ENCODE results near the gene CBLL2.

Gene CBLL2, protein sequence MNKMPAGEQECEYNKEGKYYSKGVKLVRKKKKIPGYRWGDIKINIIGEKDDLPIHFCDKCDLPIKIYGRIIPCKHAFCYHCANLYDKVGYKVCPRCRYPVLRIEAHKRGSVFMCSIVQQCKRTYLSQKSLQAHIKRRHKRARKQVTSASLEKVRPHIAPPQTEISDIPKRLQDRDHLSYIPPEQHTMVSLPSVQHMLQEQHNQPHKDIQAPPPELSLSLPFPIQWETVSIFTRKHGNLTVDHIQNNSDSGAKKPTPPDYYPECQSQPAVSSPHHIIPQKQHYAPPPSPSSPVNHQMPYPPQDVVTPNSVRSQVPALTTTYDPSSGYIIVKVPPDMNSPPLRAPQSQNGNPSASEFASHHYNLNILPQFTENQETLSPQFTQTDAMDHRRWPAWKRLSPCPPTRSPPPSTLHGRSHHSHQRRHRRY

DNA sequence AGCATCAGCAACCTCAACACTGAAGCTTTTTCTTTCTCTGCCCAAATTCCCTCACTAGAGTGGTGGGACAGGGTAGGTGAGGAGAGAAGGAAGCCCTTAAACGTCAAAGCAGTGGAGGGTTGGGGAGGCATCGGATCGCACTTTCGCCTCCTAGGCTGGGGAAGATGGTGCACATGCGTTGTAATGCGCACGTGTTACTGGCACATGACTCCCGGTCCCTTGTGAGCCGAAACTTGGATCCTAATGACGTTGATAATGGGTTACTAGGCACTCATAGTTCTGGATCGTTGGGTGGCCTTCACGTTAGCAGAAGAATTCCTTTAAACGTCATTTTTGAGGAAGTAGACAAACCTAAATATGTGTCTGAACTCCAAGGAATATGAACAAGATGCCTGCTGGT is at the start of gene CBLL2:
Gene CBLL2 (plus strand): TSS at position 301 of the 400 bp plus-strand sequence. CDS start 79 bp downstream, at position 380.
- TF ChIP-seq ZNF274 (IDR thresholded peaks at IDR 0.05; ENCODE audit: low read depth, low read length) (no peak), SUZ12 (IDR thresholded peaks at IDR 0.05; ENCODE audit: extremely low read depth, insufficient read depth, insufficient read length) (no peak), YY1 (IDR thresholded peaks at IDR 0.05; ENCODE audit: insufficient read depth, insufficient read length) (no peak)
- H3K27me3 ChIP-seq (ENCODE audit: insufficient read depth, insufficient read length) = no peaks in the 10 kb centered on the region
- no peak within 1 kb of the TSS for H3K9ac ChIP-seq (ENCODE audit: insufficient read length, low read depth)
- no peaks in the 10 kb centered on the region for H3K9me3 ChIP-seq (ENCODE audit: insufficient read depth, low read length)
- DNase-seq (ENCODE audit: low read depth, low spot score) = no peak
- H3K4me3 ChIP-seq (ENCODE audit: insufficient read length, low read depth) = no peak within 1 kb of the TSS
- no peaks in the 10 kb centered on the region for H3K4me1 ChIP-seq (ENCODE audit: insufficient read depth, insufficient read length)
- H3K36me3 ChIP-seq (ENCODE audit: insufficient read depth, insufficient read length, low read length) = no peaks in the 10 kb centered on the region

DNA sequence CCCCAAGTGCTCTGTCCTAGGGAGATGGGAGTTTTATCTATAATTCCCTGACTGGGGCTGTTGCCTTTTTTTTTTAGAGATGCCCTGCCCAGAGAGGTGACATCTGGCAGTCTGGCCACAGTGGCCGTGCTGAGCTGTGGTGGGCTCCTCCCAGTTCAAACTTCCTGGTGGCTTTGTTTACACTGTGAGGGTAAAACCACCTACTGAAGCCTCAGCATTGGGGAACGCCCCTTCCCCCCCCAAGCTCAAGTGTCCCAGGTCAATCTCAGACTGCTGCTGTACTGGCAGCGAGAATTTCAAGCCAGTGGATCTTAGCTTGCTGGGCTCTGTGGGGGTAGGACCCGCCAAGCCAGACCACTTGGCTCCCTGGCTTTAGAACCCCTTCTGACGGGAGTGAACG is 38.3 kb upstream of the CBLL2 start:
- Histone ChIP-seq H3K9ac (ENCODE audit: insufficient read length, low read depth) (no peak overlapping the region), H3K27me3 (ENCODE audit: insufficient read depth, insufficient read length) (no peaks in the 10 kb centered on the region), H3K4me3 (ENCODE audit: insufficient read length, low read depth) (no peak overlapping the region), H3K9me3 (ENCODE audit: insufficient read depth, low read length) (no peaks in the 10 kb centered on the region), H3K36me3 (ENCODE audit: insufficient read depth, insufficient read length, low read length) (no peaks in the 10 kb centered on the region), H3K4me1 (ENCODE audit: insufficient read depth, insufficient read length) (no peaks in the 10 kb centered on the region)
- DNase-seq (ENCODE audit: low read depth, low spot score) = no peak
- TF ChIP-seq ZNF274 (IDR thresholded peaks at IDR 0.05; ENCODE audit: low read depth, low read length) = no peak
- TF ChIP-seq YY1 (IDR thresholded peaks at IDR 0.05; ENCODE audit: insufficient read depth, insufficient read length) = no peak
- no peak for TF ChIP-seq SUZ12 (IDR thresholded peaks at IDR 0.05; ENCODE audit: extremely low read depth, insufficient read depth, insufficient read length)

DNA sequence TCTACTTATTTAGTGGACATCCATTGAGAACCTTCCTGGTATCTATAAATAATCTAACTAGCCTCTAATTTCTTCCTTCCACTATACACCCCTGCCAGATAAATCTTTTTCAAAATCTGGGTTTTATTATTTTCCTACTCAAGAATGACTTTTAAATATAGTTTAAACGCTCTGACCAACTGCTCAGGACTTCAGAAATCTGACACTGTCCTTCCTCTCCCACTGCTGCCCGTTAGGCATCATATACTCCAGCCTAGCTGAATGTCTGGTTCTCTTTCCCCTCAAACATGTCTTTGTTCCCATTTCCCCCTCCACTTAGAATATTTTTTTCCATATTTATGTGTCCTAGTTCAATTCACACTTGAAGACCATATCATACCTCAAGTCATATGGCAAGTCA is 35.2 kb upstream of the CBLL2 start:
- Histone ChIP-seq H3K9me3 (ENCODE audit: insufficient read depth, low read length) (no peaks in the 10 kb centered on the region), H3K27me3 (ENCODE audit: insufficient read depth, insufficient read length) (no peaks in the 10 kb centered on the region), H3K9ac (ENCODE audit: insufficient read length, low read depth) (no peak overlapping the region), H3K4me1 (ENCODE audit: insufficient read depth, insufficient read length) (no peaks in the 10 kb centered on the region), H3K36me3 (ENCODE audit: insufficient read depth, insufficient read length, low read length) (no peaks in the 10 kb centered on the region), H3K4me3 (ENCODE audit: insufficient read length, low read depth) (no peak overlapping the region)
- no peak for DNase-seq (ENCODE audit: low read depth, low spot score)
- TF ChIP-seq YY1 (IDR thresholded peaks at IDR 0.05; ENCODE audit: insufficient read depth, insufficient read length) = no peak
- no peak for TF ChIP-seq SUZ12 (IDR thresholded peaks at IDR 0.05; ENCODE audit: extremely low read depth, insufficient read depth, insufficient read length)
- no peak for TF ChIP-seq ZNF274 (IDR thresholded peaks at IDR 0.05; ENCODE audit: low read depth, low read length)

DNA sequence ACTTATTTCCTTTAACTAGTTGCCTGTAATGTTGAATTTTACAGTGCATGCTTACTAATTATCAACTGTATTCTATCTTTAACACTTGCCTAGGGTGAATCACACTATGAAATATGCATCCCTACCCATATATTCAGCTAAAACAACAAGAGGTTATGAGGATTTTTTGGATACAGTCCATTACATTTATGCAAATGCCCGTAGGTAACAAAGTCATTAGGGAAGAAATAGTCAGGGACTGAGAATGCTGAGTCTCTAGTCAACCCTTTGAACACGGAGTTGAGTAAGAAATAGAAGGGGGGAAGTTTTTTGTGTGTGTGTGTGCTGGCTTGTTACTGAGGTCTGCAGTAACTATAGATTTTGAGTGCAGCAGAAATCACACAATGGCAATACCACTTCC is 26.1 kb upstream of the CBLL2 start:
- TF ChIP-seq SUZ12 (IDR thresholded peaks at IDR 0.05; ENCODE audit: extremely low read depth, insufficient read depth, insufficient read length) = no peak
- TF ChIP-seq ZNF274 (IDR thresholded peaks at IDR 0.05; ENCODE audit: low read depth, low read length) = no peak
- TF ChIP-seq YY1 (IDR thresholded peaks at IDR 0.05; ENCODE audit: insufficient read depth, insufficient read length) = no peak
- DNase-seq (ENCODE audit: low read depth, low spot score) = no peak

DNA sequence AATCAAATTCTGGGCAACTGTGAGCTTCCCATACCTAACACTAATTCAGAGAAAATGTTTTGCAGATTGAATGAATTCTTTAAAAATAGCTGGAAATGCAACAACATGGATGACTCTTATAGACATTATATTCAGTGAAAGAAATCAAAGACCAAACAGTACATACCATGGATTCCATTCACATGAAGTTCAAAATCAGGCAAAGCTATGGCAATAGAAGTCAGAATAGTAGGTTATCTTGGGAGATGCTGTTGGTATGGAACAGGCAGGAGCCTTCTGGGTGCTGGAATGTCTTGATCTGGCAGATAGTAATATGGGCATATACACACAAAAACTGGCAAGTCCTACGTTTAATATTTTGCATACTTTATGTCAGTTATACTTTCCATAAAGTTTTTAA is 25.5 kb upstream of the CBLL2 start:
- Histone ChIP-seq H3K27me3 (ENCODE audit: insufficient read depth, insufficient read length) (no peaks in the 10 kb centered on the region), H3K9ac (ENCODE audit: insufficient read length, low read depth) (no peak overlapping the region), H3K4me3 (ENCODE audit: insufficient read length, low read depth) (no peak overlapping the region), H3K4me1 (ENCODE audit: insufficient read depth, insufficient read length) (no peaks in the 10 kb centered on the region), H3K9me3 (ENCODE audit: insufficient read depth, low read length) (no peaks in the 10 kb centered on the region), H3K36me3 (ENCODE audit: insufficient read depth, insufficient read length, low read length) (no peaks in the 10 kb centered on the region)
- DNase-seq (ENCODE audit: low read depth, low spot score) = no peak
- no peak for TF ChIP-seq ZNF274 (IDR thresholded peaks at IDR 0.05; ENCODE audit: low read depth, low read length)
- TF ChIP-seq YY1 (IDR thresholded peaks at IDR 0.05; ENCODE audit: insufficient read depth, insufficient read length) = no peak
- TF ChIP-seq SUZ12 (IDR thresholded peaks at IDR 0.05; ENCODE audit: extremely low read depth, insufficient read depth, insufficient read length) = no peak

More for the DNA sequence above, 26.1 kb upstream of the CBLL2 start:
- Histone ChIP-seq H3K9me3 (ENCODE audit: insufficient read depth, low read length) (no peaks in the 10 kb centered on the region), H3K4me3 (ENCODE audit: insufficient read length, low read depth) (no peak overlapping the region), H3K27me3 (ENCODE audit: insufficient read depth, insufficient read length) (no peaks in the 10 kb centered on the region), H3K9ac (ENCODE audit: insufficient read length, low read depth) (no peak overlapping the region), H3K36me3 (ENCODE audit: insufficient read depth, insufficient read length, low read length) (no peaks in the 10 kb centered on the region), H3K4me1 (ENCODE audit: insufficient read depth, insufficient read length) (no peaks in the 10 kb centered on the region)

- no peak for DNase-seq (ENCODE audit: low read depth, low spot score)
- H3K4me1 ChIP-seq (ENCODE audit: insufficient read depth, insufficient read length) = no peaks in the 10 kb centered on the region
- H3K9me3 ChIP-seq (ENCODE audit: insufficient read depth, low read length) = no peaks in the 10 kb centered on the region
- no peaks in the 10 kb centered on the region for H3K36me3 ChIP-seq (ENCODE audit: insufficient read depth, insufficient read length, low read length)
- H3K4me3 ChIP-seq (ENCODE audit: insufficient read length, low read depth) = no peak overlapping the region
- no peak for TF ChIP-seq SUZ12 (IDR thresholded peaks at IDR 0.05; ENCODE audit: extremely low read depth, insufficient read depth, insufficient read length)
- TF ChIP-seq ZNF274 (IDR thresholded peaks at IDR 0.05; ENCODE audit: low read depth, low read length) = no peak
- TF ChIP-seq YY1 (IDR thresholded peaks at IDR 0.05; ENCODE audit: insufficient read depth, insufficient read length) = no peak
- no peaks in the 10 kb centered on the region for H3K27me3 ChIP-seq (ENCODE audit: insufficient read depth, insufficient read length)
- H3K9ac ChIP-seq (ENCODE audit: insufficient read length, low read depth) = no peak overlapping the region
Observed at GRCh38 chrX:22248401-22248800, 24.3 kb upstream of the CBLL2 start.

DNA sequence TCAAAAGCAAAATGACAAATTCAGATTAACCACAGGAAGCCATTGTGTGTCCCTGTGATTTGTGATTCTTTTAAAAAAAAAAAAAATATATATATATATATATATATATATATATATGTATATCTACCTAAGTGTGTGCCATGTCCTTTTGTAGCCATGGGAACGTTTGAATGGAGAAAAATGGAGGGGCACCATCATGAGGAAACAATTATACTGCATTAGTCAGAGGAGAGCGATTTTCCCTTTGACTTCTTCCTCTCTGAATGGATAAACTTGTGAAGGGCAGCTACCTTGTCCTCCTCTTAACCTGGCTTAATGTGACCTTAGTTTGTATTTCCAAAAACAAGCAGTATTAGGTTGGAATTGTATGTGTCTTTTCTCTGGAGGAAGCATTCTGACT is 23.3 kb upstream of the CBLL2 start:
- no peaks in the 10 kb centered on the region for H3K27me3 ChIP-seq (ENCODE audit: insufficient read depth, insufficient read length)
- no peaks in the 10 kb centered on the region for H3K9me3 ChIP-seq (ENCODE audit: insufficient read depth, low read length)
- H3K4me3 ChIP-seq (ENCODE audit: insufficient read length, low read depth) = no peak overlapping the region
- DNase-seq (ENCODE audit: low read depth, low spot score) = no peak
- H3K4me1 ChIP-seq (ENCODE audit: insufficient read depth, insufficient read length) = no peaks in the 10 kb centered on the region
- H3K9ac ChIP-seq (ENCODE audit: insufficient read length, low read depth) = no peak overlapping the region
- TF ChIP-seq YY1 (IDR thresholded peaks at IDR 0.05; ENCODE audit: insufficient read depth, insufficient read length) (no peak), SUZ12 (IDR thresholded peaks at IDR 0.05; ENCODE audit: extremely low read depth, insufficient read depth, insufficient read length) (no peak), ZNF274 (IDR thresholded peaks at IDR 0.05; ENCODE audit: low read depth, low read length) (no peak)
- no peaks in the 10 kb centered on the region for H3K36me3 ChIP-seq (ENCODE audit: insufficient read depth, insufficient read length, low read length)

All from NT2/D1 (cell line).